CD4-positive, alpha-beta T cell treated with Interleukin-4 for 4 hours (primary cell): ENCODE results near the gene OBP2A.
"Not testable (repeated sequence)": the region's sequence is repeated elsewhere in the genome, so short reads cannot be mapped to it uniquely, and the experiment has no call there.

Experiments used
- DNase-seq: peaks from one replicate; pipeline ENCODE4 v3.0.0-alpha.2; 2020

OBP2A gene

GRCh38 chr9:135512904-135513303, 33.0 kb upstream of the OBP2A start:
- DNase-seq: no peak

- no peak for DNase-seq
These were observed 32.5 kb upstream of the OBP2A start for GRCh38 chr9:135513351-135513846.

- not testable (repeated sequence) for DNase-seq
These were observed 32.0 kb upstream of the OBP2A start for GRCh38 chr9:135513906-135514305.

GRCh38 chr9:135514342-135515082, 31.4 kb upstream of the OBP2A start:
- DNase-seq: no peak

GRCh38 chr9:135515083-135515951, 30.6 kb upstream of the OBP2A start:
- DNase-seq: no peak

GRCh38 chr9:135516132-135516860, 29.6 kb upstream of the OBP2A start:
- DNase-seq: no peak

GRCh38 chr9:135517407-135517822, 28.5 kb upstream of the OBP2A start:
- no peak for DNase-seq

GRCh38 chr9:135519179-135519971, 26.6 kb upstream of the OBP2A start:
- DNase-seq: no peak

- no peak for DNase-seq
These were observed 24.9 kb upstream of the OBP2A start, which contains the start of gene LCN1 for GRCh38 chr9:135520916-135521607. LCN1 (plus strand) TSS chr9:135521440; CDS start chr9:135521498, 58 bp downstream.

GRCh38 chr9:135521608-135522095, 24.3 kb upstream of the OBP2A start:
- DNase-seq: no peak

- no peak for DNase-seq
These were observed 23.6 kb upstream of the OBP2A start for GRCh38 chr9:135522137-135522877.

GRCh38 chr9:135522931-135523330, 23.0 kb upstream of the OBP2A start:
- DNase-seq: no peak

GRCh38 chr9:135523521-135524129, 22.3 kb upstream of the OBP2A start:
- DNase-seq: no peak

- DNase-seq: no peak
These were observed 21.6 kb upstream of the OBP2A start for GRCh38 chr9:135524130-135524861.

GRCh38 chr9:135525241-135526088, 20.5 kb upstream of the OBP2A start:
- no peak for DNase-seq

GRCh38 chr9:135526089-135526729, 19.7 kb upstream of the OBP2A start:
- DNase-seq: no peak

- no peak for DNase-seq
These were observed 19.0 kb upstream of the OBP2A start for GRCh38 chr9:135526730-135527571.
